HG02588 (cell line): ENCODE measurements around the gene ELFN1.

Source experiments
- ATAC-seq: cut with Tn5 transposase; IDR thresholded peaks from one replicate; pipeline ENCODE4 v1.9.1; 2021; ENCODE audit warnings: mild to moderate bottlenecking, moderate library complexity; ENCODE audit not compliant: unreplicated experiment

Gene ELFN1

DNA sequence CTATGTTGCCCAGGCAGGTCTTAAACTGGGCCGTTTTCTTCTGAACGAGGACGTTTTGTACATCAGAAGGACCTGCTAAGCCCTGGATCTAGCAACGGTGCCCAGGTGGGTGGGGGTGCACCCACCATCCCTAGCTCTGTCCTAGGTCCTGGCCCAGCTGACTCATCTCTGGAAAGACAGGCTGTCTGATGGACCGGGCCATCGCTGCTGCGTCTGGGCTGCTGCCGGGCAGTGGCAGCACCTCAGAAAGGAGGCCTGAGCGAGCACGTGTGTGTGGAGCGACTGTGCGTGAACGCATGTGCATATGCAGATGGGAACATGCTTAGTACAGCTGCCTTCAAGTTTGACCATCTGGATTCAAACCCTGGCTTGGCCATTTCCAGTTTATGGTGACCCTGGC, 7.3 kb upstream of the ELFN1 start:
- ATAC-seq = no peak

DNA sequence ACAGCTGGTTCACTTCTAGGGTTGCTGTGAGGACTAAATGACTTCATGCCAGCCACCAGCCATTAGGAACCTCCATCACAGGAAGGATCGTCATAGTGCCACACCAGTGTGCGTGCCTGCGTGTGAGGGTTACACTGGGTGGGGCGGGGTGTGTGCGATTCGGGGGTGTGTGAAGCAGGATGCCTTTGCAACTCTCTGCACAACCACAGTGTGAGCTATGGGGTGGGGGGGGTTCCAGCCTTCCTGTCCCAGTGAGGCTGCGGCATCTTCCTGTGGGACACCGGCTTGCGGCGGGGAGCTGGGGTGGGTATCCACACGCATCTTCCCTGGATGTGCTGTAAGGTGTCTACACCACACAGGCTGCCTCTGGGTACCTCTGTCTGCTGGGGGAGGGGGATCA, 6.9 kb upstream of the ELFN1 start:
- ATAC-seq = no peak

DNA sequence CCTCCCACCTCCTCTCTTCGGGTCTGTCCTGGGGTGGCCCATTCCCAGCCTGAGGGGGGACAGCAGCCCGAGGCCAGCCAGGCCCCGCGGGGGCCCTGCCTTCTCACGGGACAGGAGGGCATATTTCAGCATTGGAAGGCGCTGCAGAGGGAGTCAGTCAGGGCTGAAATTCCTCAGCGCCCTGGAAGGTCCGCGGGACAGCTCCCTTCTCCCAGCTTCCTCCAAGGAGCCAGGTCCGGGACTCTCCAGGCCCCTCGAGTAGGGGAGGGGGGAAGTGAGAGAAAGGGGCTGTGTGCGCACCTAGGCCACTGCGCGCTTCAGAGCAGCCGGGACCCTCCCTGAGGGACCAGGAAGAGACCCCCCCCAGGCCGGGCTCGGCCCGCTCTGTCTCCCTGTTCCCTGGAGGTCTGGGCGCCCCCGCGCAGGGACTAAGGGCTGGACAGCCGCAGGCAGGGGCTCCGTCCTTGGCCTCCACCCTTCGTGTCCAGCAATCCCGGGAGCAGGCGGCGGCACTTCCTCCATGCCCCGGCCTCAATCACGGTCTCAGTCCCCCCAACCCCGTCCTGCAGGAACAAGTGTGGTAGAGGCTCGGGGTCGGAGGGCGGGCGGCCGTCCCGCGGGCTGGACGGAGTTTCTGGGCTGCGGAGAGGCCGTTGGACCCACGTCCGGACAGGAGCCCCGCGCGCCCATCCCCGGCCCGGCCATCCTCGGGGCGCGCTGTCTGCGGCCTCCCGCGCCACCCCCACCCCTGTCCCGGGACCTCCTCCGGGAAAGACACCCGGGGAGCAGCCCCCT, 6.0 kb upstream of the ELFN1 start:
- no peak for ATAC-seq

DNA sequence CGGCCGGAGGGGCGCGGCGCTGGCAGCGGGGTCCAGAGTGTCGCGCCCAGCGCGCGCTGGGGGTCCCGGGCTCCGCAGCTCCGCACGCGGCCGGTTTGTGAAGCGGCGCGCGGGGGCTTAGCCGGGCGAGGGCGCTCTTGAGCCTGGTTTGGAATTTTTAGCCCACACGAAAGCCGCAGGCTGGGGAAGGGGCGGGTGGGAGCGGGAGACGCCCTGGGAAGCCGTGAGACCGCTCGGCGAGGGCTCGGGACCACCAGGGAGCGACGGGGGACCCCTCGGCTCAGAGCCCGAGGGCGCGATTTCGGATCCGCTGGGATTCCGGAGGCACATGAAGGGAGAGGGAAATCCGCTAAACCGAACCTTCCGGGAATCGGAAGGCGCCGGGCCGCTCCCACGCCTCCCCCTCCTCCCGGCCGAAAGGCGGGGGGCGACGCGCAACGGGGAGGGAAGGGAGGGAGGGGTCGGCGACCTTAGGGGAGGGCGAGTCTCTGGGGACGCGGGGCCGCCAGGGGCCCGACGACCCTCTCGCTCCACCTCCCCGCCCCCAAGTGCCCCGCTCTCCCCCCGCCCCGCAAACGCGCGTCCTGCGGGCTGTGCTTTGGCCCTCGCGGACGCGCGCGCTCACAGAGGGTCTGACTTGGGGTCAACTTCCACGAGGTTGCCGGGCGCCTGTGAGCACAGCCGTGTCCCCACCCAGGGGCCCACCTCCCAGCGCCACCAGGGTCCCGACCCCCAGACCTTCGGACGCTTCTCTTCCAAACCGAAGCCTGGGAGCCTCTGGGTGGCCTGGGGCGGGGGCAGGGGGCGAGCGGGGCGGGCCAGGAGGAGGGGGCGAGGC, 5.1 kb upstream of the ELFN1 start:
- no peak for ATAC-seq

DNA sequence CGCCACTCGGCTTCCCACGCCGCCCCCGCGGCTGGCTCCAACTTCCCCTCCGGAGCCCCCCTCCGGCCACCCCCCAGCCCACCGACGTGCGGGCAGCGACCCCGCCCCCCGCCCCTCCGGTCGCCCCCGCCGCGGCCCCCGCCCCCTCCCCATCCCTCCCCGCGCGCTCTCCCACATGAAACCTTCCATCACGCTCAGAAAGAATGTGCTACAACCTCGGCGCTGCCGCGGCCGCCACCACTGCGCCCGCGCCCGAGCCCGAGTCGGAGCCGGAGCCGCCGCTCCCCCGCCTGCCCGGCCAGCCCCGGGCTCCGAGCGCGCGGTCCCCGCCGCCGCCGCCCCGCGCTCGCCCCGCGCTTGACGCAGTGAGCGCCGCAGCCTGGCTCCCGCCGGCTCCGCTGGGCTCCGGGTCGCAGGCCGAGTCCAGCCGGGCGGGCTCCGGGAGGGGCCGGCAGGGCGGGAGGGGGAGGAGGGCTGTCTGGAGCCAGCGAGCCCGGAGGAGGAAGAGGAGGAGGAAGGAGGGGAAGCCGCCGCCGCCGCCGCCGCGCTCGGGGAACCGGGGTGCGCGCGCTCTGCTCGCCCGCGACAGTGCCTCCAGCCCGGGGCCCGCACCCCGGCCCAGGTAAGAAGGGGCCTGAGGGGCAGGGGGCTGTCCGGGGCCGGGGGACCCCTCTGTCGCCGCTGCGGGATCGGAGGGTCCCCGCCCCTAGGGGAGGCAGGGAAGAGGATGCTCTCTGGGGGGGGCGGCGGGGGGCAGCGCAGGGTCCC, 4.3 kb upstream of the ELFN1 start:
- no peak for ATAC-seq

DNA sequence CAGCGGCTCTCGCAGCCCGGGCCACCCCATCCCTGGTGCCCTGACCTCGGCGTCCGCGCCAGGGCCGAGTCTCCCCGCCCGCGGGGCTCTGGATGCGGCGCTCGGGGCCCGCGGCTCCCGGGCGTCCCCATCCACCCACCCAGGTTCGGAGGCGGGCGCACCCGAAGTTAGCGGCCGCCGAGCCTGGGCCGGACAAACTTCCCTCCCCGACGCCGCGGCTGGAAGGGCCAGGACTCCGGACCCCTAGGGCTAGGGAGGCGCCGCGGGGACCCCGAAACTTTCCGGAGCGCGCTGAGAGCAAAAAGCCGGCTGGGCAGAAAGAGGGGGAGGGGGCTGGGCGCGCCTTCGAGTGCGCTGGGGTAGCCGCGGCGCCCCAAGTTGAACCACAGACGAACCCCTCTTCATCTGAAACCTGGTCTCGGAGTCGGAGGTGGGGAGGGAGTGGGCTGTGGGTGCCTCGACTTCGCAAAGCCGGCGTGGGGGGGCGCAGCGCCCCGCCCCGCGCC, 3.7 kb upstream of the ELFN1 start:
- ATAC-seq = no peak

DNA sequence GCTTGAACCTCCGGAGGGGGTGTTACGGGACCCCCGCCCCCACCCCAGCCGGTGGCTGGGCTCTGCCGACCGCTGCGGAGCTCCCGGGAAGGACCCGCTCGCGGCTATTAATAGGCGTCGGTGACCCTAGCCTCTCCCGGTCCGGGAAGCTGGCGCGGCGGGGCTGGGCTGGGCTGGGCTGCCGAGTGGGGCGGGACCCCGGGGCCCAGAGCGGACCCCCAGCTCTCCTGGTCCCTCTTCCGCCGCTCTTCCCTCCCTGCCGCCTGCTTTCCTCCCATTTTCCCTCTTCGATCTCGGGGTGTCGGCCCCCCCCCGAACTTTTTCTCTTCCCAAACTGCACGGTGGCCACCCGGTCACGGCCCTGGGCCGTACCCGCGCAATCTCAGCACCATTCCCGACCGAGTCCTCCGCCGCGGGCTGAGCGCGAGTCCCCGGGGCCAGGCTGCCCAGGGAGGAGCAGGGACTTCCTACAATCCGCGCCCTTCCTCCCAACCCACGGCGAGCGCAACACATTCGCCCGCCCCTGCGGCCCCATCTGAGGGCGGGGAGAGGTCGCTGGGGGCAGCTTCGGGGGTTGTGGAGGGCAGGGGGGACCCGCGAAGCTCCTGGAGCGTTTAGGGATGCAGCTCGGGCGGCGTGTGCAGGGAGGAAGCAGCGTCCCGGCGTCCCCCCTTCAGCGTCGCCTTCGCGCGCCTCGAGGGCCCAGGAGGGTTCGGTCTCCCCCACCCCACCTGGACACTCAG, 3.1 kb upstream of the ELFN1 start:
- ATAC-seq = no peak

DNA sequence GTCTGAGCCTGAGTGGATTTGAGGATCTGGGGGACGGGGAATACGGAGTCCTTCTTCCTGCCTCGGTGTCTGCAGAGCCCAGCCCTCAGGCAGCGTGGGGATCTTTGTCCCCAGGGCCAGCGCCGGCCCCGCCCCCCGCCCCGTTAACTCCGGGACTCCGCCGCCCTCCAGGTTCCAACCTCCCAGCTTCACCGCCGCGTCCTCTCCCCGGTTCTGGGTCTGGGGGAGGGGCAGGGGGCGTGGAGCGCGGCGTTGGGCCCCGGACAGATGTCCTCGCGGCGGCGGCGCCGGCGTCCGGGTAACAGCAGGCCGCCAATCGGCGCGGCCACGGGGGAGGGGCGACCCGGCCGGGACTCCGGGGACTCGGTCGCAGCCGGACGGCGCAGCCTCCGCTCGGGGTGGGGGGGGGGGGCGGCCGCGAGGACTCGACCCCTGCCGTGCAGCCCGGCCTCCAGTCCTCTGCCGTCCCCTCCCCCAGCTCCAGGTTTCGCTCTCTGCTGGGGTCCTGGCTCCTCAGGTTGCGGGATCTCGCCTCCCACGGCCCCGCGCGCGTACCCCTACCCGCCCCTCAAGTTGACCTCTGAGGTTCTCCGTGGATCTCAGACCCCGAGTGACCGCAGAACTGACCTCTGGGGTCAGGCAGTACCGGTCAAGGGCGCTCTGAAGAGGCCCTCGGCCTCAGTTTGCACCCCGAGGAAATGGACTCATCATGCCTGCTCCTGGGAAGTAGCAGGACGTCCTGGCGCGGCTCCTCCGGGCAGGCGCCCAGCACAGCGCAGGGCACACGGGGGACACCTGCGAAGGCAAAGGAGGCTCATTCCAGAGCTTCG, 2.3 kb upstream of the ELFN1 start:
- no peak for ATAC-seq

DNA sequence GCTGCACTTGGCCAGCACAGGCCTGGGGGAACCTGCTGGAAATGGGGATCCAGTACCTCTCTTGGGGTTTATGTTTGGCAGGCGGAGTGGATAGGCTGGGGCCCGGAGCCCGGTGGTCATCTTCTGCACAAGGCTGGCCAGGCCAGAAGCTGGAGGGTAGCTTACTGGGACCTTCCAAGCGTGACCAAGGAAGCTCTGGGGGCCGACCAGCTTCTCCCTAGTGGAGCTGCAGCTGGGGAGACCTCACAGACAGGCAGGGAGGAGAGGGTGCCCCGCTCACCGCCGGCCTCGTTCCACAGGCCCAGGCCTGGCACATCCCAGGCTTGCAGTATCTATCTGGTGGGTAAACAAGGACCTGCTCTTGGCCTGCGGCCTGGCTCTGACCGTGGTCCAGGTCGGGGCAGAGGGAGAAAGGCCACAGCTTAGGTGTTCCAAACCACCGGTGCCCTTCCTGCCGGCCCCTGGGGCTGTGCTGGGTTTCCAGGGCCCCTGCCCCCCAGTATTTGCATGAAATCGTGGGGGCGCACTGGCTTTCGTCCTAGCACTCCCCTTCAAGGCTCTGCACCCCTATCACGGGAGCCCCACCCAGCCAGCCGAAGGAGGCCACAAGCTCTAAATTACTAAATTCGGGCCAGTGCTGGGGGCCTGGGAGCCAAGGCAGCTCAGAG, 1.5 kb upstream of the ELFN1 start:
- no peak for ATAC-seq

DNA sequence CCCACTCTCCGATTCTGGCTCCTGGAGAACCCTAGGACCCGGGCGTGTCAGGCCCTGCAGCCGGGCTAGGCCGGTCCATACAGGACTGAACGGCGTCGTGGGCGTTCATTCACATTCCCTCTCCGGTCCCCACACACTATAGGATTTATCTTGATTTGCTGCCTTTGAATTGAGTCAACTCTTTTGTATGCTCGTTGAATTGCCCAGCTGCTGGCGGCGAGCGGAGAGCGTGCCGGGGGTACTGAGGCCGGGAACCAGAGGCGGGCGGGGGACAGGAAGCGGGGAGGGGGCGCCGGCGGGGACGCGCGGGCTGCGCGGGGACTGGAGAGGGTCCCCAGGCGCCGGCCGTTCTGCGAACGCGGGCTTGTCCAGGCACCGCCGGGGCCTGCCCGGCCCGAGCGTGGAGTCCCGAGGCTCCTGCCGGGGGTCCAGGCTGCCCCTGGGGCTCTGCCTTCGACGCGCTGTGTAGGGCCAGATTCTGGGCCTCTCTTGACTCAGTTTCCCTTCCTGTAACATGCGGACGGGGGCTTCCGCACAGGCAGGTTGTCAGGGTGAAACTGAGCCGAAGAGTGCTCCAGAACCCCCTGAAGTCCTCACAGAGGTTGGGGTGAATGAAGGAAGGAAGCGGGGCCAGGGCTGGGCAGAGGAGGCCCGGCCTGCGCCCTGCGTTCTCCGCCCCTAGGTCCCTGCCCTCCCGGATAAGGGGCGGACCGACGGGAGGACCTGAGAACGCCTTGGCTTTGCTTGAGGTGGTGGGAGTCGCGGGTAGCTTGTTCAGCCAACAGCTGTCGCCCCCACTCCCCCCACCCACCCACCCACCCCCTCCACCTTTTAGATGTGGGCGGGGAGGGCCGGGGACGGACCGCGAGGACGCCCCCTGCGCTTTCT, 769 bp upstream of the ELFN1 start:
- no peak for ATAC-seq

DNA sequence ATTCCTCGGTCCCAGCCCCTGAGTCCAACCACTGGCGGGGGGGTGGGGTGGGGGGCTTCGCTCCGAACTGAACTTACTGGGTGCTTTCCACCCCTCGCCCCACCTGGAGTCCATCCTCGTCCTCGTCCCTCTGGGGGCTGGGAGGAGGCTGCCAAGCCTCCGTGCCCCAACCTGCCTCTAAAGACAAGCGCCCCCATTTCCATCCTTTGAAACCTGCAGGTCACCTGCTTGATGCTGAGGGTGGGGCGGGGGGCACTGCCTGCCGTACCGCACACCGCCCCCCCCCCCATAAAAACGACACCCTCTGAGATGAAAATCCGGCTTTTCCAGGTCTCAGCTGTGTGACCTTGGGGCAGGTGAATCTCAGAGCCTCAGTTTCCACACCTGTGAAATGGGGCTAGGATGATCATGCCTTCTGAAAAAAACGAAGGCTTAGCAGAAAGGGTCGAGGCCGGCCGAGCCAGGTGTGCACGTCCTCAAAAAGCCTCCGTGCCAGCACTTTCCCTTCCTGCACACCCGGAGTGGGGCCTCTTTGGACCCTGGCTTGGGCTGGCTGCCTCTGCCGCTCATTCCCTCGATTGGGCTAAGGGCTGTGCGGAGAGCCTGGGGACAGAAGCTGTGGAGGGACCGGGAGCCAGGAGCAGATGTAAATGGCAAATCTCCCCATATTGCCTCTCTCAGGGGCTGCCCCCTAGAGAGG, 967 bp downstream of the ELFN1 start:
- no peak for ATAC-seq

DNA sequence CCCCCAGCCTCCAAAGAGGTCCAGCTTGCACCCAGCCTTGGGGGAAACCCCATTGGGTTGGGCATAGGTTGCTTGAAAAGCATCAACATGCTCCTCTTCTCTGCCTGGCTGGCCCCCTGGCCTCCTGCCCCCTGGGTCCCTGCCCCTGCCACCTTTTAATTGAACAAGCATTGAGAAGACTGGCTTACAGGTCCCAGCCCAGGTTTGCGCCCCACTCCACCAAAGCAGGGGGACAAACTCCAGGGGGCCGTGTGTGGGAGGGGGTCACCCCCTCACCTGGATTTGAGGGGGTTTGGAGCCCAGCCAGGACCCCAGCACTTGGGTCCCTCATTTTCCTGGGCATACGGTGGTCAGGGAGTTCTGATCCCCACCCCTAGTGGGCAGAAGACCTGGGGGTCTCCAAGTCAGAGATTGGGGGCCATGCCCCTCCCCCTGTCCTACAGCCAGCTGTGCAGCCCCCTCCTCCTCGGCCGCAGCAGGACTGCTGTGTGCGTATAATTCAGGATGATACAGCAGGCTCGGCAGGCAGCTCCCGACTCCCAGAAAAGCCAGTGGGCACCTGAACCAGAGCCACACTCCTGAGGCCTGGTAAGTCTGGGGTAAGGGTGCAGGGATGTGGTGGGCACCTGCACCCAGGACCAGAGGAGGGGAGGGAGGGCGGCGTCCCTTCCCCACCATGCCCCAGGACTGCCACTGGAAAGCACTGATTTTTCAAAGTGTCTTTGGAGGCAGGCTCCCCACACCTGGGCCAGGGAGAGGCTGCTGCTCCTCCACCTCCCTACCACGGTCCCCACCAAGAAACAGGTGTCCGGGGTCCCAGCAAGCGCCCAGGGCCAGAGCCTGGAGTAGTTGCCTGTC, 1.7 kb downstream of the ELFN1 start:
- ATAC-seq = no peak

DNA sequence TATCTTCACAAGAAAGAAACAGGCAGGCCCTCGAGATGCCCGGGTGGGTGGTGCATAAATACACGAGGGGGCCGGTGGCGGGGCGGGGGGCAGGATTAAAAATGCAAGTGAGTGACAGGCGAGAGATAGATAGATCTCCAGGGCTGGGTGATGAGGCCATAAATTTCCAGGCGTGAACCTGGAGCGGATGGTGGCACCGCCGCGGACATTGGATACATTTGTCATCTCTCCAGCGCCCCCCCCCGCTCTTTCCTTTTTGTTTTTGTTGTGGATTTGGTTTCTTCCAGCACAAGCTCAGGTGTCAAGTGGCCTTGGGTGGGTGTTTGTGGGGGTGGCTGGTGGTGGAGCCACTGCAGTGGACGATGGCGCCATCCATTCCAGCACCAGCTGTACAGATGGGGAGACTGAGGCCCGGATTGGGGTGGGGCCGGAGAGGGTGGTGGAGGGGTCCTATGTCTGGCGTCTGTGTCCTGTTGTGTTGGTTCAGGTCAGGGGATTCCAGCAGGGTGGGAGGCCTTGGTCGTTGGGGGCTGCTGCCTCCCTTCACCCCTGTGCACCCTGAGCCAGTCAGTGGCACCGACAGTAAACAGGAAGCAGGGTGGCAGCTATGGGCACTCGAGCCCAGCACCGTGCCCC, 2.9 kb downstream of the ELFN1 start:
- no peak for ATAC-seq

DNA sequence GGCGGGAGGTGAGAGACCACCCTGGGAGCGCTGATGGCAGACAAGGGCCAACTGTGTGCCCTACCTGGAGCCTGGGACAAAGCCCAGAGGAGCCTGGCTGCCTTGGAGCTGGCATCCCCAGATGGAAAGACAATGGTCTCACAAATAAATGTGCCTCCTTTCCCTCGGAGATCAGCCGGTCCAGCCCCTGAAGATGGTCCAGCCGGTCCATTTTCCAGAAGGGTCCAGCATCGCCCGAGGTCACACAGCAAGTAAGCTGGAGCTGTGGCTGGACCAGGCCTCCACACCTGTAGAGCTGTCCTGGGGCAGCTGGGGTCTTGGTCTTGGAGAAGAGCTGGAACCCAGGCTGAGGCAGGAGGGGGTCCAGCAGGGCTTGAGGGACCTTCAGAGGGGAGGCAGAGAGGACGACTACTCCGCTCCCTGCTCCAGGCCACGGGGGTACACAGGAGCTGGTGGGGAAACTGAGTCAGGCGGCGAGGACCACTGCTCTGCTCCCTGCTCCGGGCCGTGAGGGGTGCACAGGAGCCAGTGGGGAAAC, 3.6 kb downstream of the ELFN1 start:
- no peak for ATAC-seq

DNA sequence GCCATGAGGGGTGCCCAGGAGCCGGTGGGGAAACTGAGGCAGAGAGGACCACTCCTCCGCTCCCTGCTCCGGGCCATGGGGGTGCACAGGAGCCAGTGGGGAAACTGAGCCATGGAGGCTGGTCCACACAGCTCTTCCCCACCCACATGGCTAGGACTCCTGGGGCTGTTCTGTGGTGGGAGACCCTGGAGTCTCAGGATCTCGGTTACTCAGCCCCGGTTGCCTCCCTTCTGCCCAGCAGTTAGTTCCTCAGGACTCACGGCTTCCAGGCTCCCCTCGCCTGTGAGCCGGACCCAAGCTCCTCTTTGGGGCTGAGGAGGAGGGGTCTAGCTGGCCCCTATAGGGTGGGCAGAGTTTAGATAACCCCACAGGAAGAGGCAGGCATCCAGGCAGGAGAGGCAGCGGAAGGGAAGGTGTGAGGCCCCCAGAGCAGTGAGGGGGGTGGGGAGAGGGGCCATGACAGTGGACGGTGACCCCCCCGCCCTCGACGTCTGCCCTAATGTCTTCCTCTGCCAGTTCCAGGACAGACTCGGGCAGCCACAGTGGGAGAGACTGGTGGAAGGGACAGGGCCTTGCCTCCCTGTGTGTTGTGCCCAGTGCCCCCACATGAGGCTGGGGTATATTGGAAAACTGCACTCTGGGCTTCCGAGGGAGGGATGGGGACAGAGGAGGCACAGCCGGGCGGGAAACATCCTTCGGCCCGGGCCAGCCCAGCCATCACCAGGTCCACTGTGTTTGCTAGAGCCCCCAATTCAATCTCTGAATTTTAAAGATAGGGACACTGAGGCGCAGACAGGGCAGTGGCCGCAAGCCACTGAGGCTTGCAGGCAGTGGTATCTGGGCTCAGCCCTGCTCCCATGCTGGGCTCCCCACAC, 4.3 kb downstream of the ELFN1 start:
- ATAC-seq = no peak
